HG03175 (cell line): Measurements from ENCODE around the gene PCP2.

Source experiments
- ATAC-seq: cut with Tn5 transposase; IDR thresholded peaks from one replicate; pipeline ENCODE4 v1.9.1; 2021; ENCODE audit warnings: mild to moderate bottlenecking, moderate library complexity; ENCODE audit not compliant: unreplicated experiment

The PCP2 gene

DNA sequence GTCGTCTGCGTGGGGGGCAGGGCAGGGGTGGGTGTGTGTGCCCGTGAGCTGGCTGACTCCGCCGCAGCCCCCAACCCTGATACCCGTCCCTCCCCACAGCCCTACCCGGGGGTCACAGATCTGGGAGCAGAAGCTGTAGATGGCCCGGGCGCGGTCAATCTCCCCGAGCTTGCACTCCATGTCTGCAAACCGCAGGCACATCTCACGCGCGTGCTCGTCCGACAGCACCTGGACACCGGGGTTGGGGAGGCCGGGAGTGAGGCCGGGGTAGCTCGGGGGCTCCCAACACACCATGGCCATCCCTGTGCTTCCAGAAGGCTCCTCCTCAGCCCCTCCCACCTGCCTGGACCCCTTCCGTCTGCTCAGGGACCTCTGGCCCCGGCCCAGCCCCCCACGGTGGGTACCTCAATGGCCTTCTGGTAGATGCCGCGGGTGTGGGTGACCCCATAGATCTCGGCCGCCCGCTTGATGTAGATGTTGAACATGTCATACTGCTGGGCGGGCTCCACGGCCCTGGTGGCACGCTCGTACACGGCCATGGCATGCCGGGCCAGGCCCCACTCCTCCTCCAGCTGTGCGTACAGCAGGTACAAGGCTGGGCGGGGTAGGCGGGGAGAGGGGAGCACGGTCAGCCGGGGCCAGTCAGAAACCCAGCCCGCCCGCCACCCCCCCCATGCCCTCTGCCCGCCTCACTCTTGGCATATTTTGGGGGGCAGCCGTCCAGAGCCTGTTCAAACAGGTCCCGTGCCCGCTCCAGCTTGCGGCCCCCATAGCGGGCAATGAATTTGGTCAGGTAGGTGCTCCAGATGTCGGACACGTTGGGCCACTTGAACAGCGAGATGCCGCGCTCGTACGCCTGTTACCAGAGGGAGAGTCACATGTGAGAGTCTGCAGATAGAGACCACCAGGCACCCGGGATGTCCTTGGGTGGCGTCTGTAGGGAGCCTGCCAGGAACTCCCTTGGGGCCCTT is 12.8 kb downstream of the PCP2 start:
- no peak for ATAC-seq

DNA sequence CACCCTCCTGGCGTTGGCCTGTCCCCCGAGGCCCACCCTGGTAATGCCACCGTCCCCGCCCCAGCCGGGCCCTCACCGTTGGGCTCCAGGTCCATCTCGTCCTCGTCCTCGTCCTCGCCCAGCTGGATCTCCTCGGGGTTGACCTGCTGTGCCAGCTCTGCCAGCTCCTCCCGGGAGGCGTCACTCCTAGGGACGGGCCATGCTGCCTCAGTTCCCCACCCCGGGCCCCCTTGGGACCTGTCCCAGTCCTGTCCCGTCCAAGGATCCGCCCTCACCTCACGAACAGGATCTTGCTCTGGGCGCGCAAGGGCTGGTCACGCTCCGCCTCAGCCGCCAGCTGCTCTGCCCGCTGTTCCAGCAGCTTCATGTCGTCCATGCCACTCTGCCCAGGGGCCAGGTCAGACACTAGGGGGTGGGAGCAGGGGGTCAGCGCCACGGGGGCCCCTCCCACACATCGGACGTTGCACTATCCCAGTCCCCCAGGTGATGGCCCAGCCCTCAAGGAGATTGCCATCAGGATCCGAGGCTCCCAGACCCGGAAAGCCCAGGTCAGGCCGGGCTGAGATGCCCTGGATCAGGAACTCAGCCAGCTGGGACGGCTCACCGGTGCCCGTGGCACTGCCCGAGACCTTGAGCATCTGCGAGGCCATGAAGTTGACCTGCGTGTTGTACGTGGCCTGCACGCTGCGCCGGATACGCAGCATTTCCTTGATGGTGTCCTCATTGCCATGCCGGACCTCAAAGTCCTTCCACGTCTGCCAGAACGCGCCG is 13.7 kb downstream of the PCP2 start:
- no peak for ATAC-seq

DNA sequence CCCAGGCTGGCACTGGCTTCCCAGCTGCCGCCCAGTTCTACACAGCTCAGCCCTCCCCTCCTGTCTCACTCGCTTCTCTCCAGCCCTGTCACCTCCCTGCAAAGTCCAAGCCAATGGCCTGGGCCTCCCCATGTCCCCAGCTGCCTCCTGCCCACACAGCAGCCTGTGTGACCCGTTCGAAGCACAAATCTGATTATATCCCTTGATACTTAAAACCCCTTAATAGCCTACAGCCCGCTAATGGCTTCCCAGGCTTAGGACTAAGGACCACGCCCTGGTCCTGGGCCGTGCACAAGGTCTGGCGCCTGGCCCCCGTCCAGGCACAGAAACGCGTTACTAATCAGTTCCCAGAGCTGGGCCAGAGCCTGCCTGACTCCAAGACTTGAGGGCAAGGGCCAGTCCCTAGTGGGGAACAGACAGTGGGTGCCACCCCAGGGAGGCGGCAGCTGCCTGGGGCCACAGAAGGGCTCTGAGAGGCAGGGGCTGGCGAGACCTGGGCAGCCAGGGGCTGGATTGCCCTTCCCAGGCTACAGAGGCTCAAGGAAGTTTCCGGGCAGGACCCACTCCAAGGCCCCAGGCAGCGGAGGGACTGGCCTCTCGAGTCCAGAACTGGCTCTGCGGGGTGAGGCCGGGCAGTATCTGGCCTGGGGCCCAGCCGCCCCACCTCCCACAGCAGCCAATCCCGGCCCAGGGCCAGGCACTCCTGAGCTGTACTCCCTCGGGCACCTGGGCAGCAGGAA is 14.6 kb downstream of the PCP2 start:
- ATAC-seq: no peak

DNA sequence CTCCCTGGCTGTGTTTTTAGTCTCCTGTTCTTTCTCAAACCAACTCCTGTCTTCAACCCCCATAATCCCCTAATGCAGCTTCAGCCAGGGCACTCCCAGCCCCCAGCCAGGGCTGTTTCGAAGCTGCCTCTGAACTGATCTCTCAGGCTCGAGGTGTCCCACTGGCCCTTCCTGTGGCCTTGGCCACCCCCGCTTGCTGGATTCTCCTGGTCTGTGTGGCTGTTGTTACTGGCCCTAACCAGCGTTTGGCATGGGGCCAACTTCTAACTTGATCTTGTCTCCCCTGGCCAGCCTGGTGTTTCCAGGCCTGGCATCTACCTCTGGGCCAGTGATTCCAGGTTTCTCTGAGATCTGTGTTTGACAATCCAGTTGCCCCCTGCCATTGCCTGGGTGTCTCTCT is 15.2 kb downstream of the PCP2 start:
- no peak for ATAC-seq

DNA sequence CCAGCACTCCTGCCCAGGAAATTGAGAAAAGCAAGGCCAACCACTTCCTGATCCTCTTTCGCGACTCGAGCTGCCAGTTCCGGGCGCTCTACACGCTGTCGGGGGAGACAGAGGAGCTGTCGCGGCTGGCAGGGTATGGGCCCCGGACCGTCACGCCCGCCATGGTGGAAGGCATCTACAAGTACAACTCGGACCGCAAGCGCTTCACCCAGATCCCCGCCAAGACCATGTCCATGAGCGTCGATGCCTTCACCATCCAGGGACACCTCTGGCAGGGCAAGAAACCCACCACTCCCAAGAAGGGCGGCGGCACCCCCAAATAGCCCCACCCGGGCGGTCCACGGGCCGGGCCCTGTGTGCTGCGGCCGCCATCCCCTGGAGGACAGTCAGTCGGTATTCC is 15.8 kb downstream of the PCP2 start:
- no peak for ATAC-seq

DNA sequence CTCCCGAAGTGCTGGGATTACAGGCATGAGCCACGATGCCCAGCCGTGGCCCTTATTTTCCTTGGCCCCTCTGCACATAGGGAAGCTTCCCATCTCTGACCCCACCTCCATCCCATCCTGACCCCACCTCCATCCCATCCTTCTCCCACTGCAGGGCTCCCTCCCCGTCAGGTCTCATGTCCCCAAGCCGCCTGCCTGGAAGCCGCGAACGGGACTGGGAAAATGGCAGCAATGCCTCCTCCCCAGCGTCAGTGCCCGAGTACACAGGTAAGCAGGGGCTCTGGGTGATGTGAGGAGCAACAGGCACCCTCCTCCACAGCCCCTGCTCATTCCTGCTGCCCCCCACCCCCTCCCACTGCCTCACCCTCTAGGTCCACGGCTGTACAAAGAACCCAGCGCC is 16.3 kb downstream of the PCP2 start:
- no peak for ATAC-seq

DNA sequence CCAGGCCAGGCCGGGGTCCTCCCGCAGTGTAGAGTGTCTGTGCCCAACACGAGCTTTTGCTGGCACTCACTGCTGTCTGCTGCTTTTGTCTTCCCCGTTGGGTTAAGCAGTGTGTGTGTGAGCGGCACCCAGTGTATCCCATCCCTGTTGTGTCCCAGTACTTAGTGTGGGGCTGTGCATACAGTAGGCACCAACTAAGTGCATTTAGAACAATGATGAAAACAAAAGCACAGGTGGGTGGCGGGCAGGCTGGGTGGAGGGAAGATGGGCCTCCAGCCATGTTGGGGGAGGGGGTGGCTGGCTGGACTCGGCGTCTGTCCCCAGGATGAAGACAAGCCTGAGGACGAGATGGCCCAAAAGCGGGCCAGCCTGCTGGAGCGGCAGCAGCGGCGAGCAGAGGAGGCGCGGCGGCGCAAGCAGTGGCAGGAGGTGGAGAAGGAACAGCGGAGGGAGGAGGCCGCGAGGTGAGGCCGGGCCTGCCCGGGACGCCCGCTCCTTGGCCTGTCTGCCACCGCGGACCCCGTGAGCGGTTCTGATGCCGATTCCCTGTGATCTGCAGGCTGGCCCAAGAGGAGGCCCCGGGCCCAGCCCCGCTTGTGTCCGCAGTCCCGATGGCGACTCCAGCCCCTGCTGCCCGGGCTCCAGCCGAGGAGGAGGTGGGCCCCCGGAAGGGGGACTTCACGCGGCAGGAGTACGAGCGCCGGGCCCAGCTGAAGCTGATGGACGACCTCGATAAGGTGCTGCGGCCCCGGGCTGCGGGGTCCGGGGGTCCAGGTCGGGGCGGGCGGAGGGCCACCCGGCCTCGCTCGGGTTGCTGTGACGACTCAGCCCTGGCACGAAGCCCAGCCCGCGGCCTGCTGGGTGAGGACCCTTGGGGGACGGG is 18.4 kb downstream of the PCP2 start:
- ATAC-seq: no peak

DNA sequence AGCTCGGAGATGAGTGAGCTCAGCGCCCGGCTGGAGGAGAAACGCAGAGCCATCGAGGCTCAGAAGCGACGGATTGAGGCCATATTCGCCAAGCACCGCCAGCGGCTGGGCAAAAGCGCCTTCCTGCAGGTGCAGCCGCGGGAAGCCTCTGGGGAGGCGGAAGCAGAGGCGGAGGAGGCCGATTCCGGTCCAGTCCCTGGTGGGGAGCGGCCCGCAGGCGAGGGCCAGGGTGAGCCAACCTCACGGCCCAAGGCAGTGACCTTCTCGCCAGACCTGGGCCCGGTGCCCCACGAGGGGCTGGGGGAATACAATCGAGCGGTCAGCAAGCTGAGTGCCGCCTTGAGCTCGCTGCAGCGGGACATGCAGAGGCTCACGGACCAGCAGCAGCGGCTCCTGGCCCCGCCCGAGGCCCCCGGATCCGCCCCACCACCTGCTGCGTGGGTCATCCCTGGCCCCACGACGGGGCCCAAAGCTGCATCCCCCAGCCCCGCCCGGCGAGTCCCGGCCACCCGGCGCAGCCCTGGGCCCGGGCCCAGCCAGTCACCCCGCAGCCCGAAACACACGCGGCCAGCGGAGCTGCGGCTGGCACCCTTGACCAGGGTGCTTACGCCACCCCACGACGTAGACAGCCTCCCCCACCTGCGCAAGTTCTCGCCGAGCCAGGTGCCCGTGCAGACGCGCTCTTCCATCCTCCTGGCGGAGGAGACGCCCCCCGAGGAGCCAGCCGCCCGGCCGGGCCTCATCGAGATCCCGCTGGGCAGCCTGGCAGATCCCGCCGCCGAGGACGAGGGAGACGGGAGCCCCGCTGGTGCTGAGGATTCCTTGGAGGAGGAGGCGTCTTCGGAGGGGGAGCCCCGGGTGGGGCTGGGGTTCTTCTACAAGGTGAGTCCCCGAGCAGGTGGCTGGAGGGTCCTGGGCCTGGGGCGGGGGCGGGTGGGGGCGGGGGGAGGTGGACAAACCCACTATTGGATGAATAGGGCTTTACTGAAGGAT is 20.9 kb downstream of the PCP2 start:
- no peak for ATAC-seq

DNA sequence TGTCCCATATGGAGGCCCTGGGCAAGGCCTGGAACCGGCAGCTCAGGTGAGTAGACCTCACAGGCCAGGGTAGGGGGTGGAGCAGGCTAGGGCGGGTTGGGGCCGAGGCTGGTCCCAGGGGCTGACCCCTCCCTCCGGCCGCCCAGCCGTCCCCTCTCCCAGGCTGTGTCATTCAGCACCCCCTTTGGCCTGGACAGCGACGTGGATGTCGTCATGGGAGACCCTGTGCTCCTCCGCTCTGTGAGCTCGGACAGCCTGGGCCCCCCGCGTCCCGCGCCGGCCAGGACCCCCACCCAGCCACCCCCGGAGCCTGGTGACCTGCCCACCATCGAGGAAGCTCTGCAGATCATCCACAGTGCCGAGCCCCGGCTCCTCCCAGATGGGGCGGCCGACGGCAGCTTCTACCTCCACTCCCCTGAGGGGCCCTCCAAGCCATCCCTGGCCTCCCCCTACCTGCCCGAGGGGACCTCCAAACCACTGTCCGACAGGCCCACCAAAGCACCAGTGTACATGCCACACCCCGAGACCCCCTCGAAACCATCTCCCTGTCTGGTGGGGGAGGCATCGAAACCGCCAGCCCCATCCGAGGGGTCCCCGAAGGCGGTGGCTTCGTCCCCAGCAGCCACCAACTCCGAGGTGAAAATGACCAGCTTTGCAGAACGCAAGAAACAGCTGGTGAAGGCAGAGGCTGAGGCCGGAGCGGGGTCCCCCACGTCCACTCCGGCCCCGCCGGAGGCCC is 21.8 kb downstream of the PCP2 start:
- ATAC-seq: no peak

DNA sequence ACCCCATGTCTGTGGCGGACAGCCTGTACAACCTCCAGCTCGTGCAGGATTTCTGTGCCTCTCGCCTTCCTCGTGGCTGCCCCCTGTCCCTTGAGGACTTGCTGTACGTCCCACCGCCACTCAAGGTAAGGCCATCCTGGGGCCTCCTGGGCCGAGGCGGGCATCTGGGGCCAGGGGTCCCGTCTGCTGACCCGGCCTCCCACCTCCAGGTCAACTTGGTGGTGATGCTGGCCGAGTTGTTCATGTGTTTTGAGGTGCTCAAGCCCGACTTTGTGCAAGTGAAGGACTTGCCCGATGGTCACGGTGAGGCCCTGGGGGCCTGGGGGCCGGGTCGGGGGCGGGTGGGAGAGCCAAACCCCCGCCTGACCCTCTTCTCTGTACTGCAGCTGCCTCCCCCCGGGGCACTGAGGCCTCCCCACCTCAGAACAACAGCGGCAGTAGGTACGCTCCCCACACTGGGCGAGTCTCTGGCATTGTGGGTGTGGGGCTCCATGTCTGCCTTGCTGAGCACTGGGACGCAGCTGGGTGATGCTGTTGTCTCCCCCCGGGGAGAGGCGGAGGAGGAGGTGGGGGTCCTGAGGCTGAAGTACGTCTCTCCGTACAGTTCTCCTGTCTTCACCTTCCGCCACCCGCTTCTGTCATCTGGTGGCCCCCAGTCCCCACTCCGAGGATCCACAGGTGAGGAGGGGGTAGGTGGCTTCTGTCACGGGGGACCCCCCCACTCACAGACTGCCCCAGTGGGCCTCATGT is 22.9 kb downstream of the PCP2 start:
- no peak for ATAC-seq

DNA sequence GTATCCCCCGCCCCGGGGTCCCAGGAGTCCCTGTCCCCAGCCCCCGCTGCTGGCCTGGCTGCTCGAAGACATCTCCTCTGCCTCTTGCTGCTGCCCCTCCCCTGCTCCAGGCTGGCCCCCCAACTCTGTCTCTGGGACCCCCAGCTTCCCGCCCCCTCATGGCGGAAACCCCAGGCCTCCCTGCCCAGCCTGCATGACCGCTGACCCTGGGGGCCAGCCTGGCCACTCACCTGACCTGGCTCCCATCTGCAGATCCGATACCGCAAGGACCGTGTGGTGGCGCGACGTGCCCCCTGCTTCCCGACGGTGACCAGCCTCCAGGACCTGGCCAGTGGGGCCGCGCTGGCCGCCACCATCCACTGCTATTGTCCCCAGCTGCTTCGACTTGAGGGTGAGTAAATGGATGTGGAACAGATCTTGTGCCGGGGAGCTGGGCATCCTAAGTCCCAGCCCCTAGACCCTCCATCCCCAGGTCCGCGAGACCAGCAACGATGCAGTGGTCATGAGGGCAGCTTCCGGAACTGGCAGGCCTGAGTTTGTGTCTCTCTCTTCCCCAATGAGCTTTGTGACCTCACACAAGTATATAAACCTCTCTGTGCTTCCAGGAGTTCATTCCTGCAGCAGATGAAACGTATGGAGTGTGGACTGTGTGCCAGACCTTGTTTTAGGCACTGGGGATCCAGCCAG is 25.5 kb downstream of the PCP2 start:
- ATAC-seq: no peak

DNA sequence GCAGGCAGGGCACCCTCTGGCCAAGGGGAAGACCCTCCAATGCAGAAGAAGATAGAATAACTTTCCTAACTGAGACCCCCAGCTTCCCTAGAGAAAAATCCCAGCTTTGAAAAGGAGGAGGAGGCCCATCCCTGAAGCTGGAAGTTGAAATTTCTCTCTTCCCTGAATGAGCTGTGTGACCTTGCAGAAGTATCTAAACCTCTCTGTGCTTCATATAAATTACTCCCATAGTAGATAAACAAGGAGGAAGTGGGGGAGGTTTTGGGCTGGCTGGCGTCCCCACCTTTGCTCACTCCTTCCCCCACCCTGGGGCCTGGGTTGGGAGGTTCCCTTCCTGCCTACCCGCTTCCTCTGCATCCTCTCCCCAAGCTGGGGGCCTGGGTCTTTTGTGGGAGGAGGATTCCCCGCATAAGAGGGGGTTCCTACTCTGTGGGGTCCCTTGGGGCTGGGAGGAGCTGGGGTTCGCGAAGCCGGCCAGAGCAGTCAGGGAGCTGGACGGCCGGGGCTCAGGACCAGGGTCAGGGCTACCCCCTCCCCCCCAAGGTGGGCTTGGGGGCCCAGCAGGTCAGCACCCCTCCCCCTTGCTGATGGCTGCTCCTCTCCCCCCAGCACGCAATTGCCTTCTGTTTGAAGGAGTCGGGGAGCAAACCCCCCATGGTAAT is 26.2 kb downstream of the PCP2 start:
- ATAC-seq: no peak

DNA sequence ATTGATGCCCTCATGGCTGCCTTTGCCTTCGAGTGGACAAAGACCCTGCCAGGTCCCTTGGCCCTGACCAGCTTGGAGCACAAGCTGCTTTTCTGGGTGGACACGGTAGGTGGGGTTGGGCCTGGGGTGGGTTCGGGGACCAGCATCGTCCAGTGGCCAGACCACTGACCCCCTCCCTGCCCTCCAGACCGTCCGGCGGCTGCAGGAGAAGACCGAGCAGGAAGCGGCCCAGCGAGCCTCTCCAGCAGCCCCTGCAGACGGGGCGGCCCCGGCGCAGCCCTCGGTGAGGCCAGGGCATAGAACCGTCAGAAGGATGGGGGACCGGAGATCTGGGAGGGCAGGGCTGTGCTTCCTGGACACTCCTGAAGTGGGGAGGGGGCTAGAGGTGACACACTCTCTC is 27.2 kb downstream of the PCP2 start:
- no peak for ATAC-seq

DNA sequence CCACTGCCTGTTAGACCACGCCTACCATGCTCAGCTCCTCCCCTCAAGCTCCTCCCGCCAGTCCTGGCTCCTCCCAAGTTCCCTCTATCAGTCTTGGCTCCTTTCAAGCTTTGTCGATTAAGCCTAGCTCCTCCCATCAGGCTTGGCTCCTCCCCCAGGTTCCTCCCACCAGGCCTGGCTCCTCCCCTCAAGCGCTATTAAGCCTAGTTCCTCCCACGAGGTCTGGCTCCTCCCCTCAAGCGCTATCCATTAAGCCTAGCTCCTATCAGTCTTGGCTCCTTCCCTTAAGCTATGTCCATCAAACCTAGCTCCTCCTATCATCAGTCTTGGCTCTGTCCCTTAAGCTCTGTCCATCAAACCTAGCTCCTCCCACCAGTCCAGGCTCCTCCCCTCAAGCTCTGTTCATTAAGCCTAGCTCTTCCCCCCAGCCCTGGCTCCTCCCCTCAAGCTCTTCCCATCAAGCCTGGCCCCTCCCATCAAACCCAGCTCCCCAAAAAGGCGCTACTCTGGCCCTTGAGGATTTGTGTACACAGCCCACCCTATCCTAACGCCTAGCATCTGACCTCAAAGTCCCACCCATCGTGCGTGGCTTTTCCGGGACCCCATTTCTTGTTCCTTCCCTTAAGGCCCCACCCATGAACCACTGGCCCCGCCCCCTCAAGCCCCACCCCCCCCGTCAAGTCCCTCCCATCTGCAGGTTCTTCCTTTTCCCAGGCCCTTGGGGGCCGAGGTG is 27.9 kb downstream of the PCP2 start:
- no peak for ATAC-seq

DNA sequence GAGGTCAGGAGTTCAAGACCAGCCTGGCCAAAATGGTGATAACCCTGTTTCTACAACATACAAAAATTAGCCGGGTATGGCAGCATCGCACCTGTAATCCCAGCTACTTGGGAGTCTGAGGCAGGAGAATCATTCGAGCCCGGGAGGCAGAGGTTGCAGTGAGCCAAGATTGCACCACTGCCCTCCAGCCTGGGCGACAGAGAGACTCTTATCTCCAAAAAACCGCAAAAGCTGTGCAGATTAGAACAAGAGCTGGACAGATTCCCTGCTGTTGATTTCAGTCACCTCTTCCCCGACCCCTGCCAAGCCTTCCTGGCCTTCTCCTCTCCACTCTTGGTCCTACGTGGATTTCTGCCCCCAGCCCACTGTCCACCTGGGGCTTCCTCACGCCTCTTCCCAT is 29.6 kb downstream of the PCP2 start:
- ATAC-seq: no peak

DNA sequence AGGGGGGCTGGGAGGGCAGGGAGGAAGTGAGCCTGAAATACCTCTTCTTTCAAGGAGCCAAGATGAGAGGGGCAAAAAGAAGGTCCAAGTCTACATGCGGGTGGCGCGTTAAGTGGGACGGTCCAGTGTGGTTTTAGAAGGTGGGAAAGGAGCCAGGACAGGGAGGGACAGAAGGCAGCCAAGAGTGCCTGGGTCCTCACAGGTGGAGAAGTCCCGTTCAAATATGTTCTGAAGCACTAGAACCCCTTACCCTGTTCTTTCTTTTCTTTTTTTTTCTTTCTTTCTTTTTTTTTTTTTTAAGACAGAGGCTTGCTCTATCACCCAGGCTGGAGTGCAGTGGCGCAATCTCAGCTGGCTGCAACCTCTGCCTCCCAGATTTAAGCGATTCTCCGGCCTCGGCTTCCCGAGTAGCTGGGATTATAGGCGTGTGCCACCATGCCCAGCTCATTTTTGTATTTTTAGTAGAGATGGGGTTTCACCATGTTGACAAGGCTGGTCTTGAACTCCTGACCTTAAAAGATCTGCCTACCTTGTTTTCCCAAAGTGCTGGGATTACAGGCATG is 30.5 kb downstream of the PCP2 start:
- ATAC-seq: no peak
